HPDE6-E6E7 (cell line): Measurements from ENCODE around the gene WAPL.
"Not testable (repeated sequence)": the region's sequence is repeated elsewhere in the genome, so short reads cannot be mapped to it uniquely, and the experiment has no call there.

Source experiments
- DNase-seq: peaks from one replicate; pipeline ENCODE4 v3.0.0; 2011; ENCODE audit warnings: missing footprints; ENCODE audit errors: extremely low spot score

WAPL gene

GRCh38 chr10:86521678-86522509 is at the start of gene WAPL:
Gene WAPL (minus strand): TSS chr10:86521792. CDS start chr10:86518069, 3,723 bp downstream.
- DNase-seq: peak; percentile 95

- DNase-seq: no peak
These were observed 47.7 kb upstream of the WAPL start for GRCh38 chr10:86569335-86569734.

GRCh38 chr10:86566518-86566917 is 44.9 kb upstream of the WAPL start:
- not testable (repeated sequence) for DNase-seq

- not testable (repeated sequence) for DNase-seq
These were observed 41.7 kb upstream of the WAPL start for GRCh38 chr10:86563338-86563737.

GRCh38 chr10:86558695-86559094 is 37.1 kb upstream of the WAPL start:
- not testable (repeated sequence) for DNase-seq

GRCh38 chr10:86556933-86557649 is 35.5 kb upstream of the WAPL start:
- no peak for DNase-seq

GRCh38 chr10:86556532-86556931 is 34.9 kb upstream of the WAPL start:
- no peak for DNase-seq

GRCh38 chr10:86553639-86554038 is 32.0 kb upstream of the WAPL start:
- DNase-seq: no peak

- DNase-seq: no peak
These were observed 31.6 kb upstream of the WAPL start for GRCh38 chr10:86553213-86553612.

- DNase-seq: no peak
These were observed 25.7 kb upstream of the WAPL start for GRCh38 chr10:86547296-86547695.

GRCh38 chr10:86545101-86545500 is 23.5 kb upstream of the WAPL start:
- DNase-seq: no peak

GRCh38 chr10:86540016-86540415 is 18.4 kb upstream of the WAPL start:
- DNase-seq: no peak

GRCh38 chr10:86538547-86538946 is 17.0 kb upstream of the WAPL start:
- no peak for DNase-seq

GRCh38 chr10:86538040-86538439 is 16.4 kb upstream of the WAPL start:
- DNase-seq: not testable (repeated sequence)

GRCh38 chr10:86536294-86536861 is 14.8 kb upstream of the WAPL start:
- no peak for DNase-seq

GRCh38 chr10:86535132-86535882 is 13.7 kb upstream of the WAPL start:
- peak; percentile 49 for DNase-seq

GRCh38 chr10:86533328-86533727 is 11.7 kb upstream of the WAPL start:
- no peak for DNase-seq

GRCh38 chr10:86528736-86529135 is 7.1 kb upstream of the WAPL start:
- DNase-seq: not testable (repeated sequence)

- no peak for DNase-seq
These were observed 5.0 kb upstream of the WAPL start for GRCh38 chr10:86526606-86527005.

GRCh38 chr10:86525713-86526112 is 4.1 kb upstream of the WAPL start:
- not testable (repeated sequence) for DNase-seq

- DNase-seq: no peak
These were observed 2.8 kb upstream of the WAPL start for GRCh38 chr10:86524225-86524962.
